Mucosa of rectum (tissue), 2 donors: ENCODE measurements around the gene CHADL.
A peak's percentile ranks its signal among the peaks of the same experiment; 100 is the strongest.

Experiments
- H3K27ac ChIP-seq, 2 donors: one replicate each; pipeline ENCODE4 v1.7.0; 2013; ENCODE audit warnings: inconsistent platforms in 2 of 2, low read depth in 2 of 2, low read length in 2 of 2
- H3K27me3 ChIP-seq, 2 donors: one replicate each; pipeline ENCODE4 v1.7.0; 2013; ENCODE audit warnings: low read length in 2 of 2; ENCODE audit not compliant: control insufficient read depth in 2 of 2, insufficient read depth in 2 of 2
- H3K36me3 ChIP-seq, 2 donors: one replicate each; pipeline ENCODE4 v1.7.0; 2013; ENCODE audit warnings: low read length in 2 of 2; ENCODE audit not compliant: control insufficient read depth in 2 of 2, insufficient read depth in 2 of 2
- H3K4me1 ChIP-seq, 2 donors: one replicate each; pipeline ENCODE4 v1.7.0; 2013; ENCODE audit warnings: low read length in 2 of 2, mild to moderate bottlenecking in 1 of 2; ENCODE audit not compliant: control insufficient read depth in 2 of 2, insufficient read depth in 2 of 2
- H3K4me3 ChIP-seq, 2 donors: one replicate each; pipeline ENCODE4 v1.7.0; 2013; ENCODE audit warnings: low read length in 2 of 2
- H3K9ac ChIP-seq, 2 donors: one replicate each; pipeline ENCODE4 v1.7.0; 2013; ENCODE audit warnings: low read length in 2 of 2, low read depth in 1 of 2, mild to moderate bottlenecking in 1 of 2
- H3K9me3 ChIP-seq, 2 donors: one replicate each; pipeline ENCODE4 v1.7.0; 2013; ENCODE audit warnings: low read length in 2 of 2; ENCODE audit not compliant: control insufficient read depth in 2 of 2
- donor health status: healthy.
- donor health status: Normal muscosa, but diverticular disease.

CHADL gene

DNA sequence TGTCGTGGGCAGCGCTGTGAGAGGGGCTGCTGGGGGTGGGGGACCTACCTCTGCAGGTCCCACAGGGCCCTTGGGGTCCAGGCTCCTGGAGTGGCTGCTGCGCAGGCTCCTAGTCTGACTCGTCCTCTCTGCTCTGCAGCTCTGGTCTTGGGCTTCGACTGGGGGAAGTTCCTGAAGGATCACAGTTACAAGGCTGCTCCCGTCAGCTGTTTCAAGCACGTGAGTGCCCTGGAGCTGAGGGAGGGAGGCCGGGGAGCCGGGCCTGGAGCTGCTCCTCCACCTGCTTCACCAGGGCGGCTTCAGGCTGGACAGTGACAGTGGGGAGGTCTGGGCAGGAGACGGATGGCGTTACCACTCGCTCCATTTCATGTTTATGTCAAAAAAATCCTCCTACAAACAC is 23.7 kb downstream of the CHADL start:
- no peaks in the 10 kb centered on the region for H3K27me3 ChIP-seq
- H3K9ac ChIP-seq: no peak overlapping the region
- no peaks in the 10 kb centered on the region for H3K9me3 ChIP-seq
- H3K4me3 ChIP-seq: no peak overlapping the region
- no peaks in the 10 kb centered on the region for H3K4me1 ChIP-seq
- peak overlapping the region; percentile 43 to 49 for H3K27ac ChIP-seq
- H3K36me3 ChIP-seq: peaks cover 17 to 33% of the 10 kb centered on the region in 2 donors

- H3K27ac ChIP-seq: no peak overlapping the region
- no peaks in the 10 kb centered on the region for H3K27me3 ChIP-seq
- no peaks in the 10 kb centered on the region for H3K9me3 ChIP-seq
- H3K4me1 ChIP-seq: no peaks in the 10 kb centered on the region
- no peak overlapping the region for H3K9ac ChIP-seq
- peaks cover 14 to 28% of the 10 kb centered on the region in 2 donors for H3K36me3 ChIP-seq
- H3K4me3 ChIP-seq: no peak overlapping the region
Observed at GRCh38 chr22:41215926-41216325, 24.8 kb downstream of the CHADL start.

DNA sequence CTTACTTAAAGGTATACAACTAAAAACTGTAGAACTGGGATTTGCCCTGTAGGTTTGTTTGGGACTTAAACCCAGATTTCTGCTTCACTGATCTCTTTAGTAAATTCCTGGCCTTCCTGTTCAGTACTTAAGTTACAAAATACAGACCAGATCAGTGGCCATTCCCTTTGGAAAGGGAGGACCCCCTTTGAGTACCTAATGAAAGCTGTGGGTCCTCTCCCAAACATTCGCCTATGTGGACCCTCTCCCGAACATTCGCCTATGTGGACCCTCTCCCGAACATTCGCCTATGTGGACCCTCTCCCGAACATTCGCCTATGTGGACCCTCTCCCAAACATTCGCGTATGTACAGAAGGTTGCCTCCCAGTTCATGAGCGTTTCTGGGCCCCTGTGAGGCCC is 25.3 kb downstream of the CHADL start:
- Histone ChIP-seq H3K27ac (no peak overlapping the region), H3K27me3 (no peaks in the 10 kb centered on the region), H3K4me3 (no peak overlapping the region), H3K36me3 (peaks cover 15 to 27% of the 10 kb centered on the region in 2 donors), H3K9ac (no peak overlapping the region), H3K4me1 (no peaks in the 10 kb centered on the region), H3K9me3 (no peaks in the 10 kb centered on the region)

DNA sequence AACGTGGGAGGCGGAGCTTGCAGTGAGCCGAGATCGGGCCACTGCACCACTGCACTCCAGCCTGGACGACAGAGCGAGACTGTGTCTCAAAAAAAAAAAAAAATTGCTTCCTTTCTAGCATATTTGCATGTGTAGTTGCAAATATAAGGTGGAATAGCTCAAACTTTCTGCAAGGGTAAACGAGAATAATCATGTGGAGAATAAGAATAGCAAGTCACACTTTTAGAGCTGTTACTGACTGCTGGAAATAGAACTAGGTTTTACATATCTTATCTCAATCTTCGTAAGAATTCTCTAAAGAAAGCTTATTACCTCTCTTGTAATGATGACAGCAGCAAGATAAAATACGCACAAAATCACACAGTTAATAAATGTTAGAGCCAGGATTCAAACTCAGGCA is 34.0 kb downstream of the CHADL start:
- Histone ChIP-seq H3K27ac (no peak overlapping the region), H3K4me3 (no peak overlapping the region), H3K27me3 (no peaks in the 10 kb centered on the region), H3K36me3 (peaks cover 9 to 10% of the 10 kb centered on the region in 2 donors), H3K9me3 (no peaks in the 10 kb centered on the region), H3K9ac (no peak overlapping the region), H3K4me1 (peaks cover 8 to 11% of the 10 kb centered on the region in 2 donors)

- H3K9ac ChIP-seq: peak within 1 kb of the TSS; percentile 75 to 92
- H3K4me1 ChIP-seq: peaks cover 8 to 11% of the 10 kb centered on the region in 2 donors
- H3K36me3 ChIP-seq: peaks cover 3 to 5% of the 10 kb centered on the region in 2 donors
- no peaks in the 10 kb centered on the region for H3K9me3 ChIP-seq
- H3K27ac ChIP-seq: peak within 1 kb of the TSS; percentile 32 to 80
- no peaks in the 10 kb centered on the region for H3K27me3 ChIP-seq
- H3K4me3 ChIP-seq: peak within 1 kb of the TSS; percentile 94 to 99
Observed at GRCh38 chr22:41204992-41205900, 35.5 kb downstream of the CHADL start, which contains the start of gene L3MBTL2. TSS of gene L3MBTL2 (plus strand) at chr22:41205312. CDS start at chr22:41205363, 51 bp downstream.

DNA sequence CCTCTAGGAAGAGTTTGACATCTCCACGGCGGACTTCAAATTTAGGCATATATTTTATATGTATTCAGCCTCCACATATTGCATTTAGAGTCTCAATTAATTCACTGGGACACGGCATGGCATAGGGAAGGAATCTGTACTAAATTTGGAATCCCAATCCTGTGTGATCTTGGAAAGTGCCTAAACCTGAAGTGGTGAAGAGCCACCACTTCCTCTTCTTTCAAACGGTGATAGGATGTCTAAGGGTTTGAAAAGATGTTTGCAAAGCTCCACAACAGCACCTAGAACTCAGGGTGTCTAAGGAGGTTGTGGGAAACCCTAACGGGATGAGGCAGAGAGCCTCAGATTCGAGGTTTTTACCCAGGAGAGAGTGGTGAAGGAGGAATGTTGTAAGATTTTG is 36.7 kb downstream of the CHADL start:
- Histone ChIP-seq H3K27ac (no peak overlapping the region), H3K4me1 (peaks cover 8 to 11% of the 10 kb centered on the region in 2 donors), H3K4me3 (no peak overlapping the region), H3K36me3 (no peaks in the 10 kb centered on the region), H3K9me3 (no peaks in the 10 kb centered on the region), H3K27me3 (no peaks in the 10 kb centered on the region), H3K9ac (no peak overlapping the region)

GRCh38 chr22:41203118-41203517 is 37.6 kb downstream of the CHADL start:
- Histone ChIP-seq H3K9me3 (no peaks in the 10 kb centered on the region), H3K9ac (no peak overlapping the region), H3K4me3 (no peak overlapping the region), H3K27me3 (no peaks in the 10 kb centered on the region), H3K36me3 (no peaks in the 10 kb centered on the region), H3K4me1 (peaks cover 10 to 16% of the 10 kb centered on the region in 2 donors), H3K27ac (no peak overlapping the region)

GRCh38 chr22:41201141-41201540 is 39.6 kb downstream of the CHADL start:
- H3K4me1 ChIP-seq: peaks cover 23 to 25% of the 10 kb centered on the region in 2 donors
- no peaks in the 10 kb centered on the region for H3K36me3 ChIP-seq
- no peaks in the 10 kb centered on the region for H3K9me3 ChIP-seq
- no peaks in the 10 kb centered on the region for H3K27me3 ChIP-seq
- H3K9ac ChIP-seq: no peak overlapping the region
- H3K27ac ChIP-seq: no peak overlapping the region
- no peak overlapping the region for H3K4me3 ChIP-seq

DNA sequence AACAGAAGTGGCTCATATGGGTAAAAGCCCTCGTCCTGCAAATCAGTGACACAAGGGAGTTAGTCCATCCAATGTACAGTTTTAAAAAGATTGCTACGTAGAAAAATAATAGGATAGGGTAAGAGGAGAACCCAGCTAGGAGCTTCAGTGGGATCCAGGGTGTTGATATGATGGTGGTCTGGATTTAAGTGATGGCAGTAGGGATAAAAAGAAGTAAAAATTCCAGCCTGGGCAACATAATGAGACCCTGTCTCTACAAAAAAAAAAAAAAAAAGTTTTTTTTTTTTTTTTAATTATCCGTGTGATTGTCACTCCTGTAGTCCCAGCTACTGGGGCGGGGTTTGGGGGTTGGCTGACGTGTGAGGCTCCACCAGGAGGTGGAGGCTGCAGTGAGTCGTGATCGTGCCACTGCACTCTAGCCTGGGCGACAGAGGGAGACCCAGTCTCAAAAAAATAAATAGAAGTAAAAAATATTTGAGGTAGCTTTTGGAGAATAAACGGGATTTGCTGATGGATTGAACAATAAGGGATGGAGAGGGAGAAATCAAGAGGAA is 42.6 kb downstream of the CHADL start:
- Histone ChIP-seq H3K9me3 (no peaks in the 10 kb centered on the region), H3K36me3 (no peaks in the 10 kb centered on the region), H3K9ac (peak overlapping the region; percentile 56 to 71), H3K4me1 (peaks cover 15 to 16% of the 10 kb centered on the region in 2 donors), H3K27me3 (no peaks in the 10 kb centered on the region), H3K27ac (no peak overlapping the region), H3K4me3 (peak overlapping the region; percentile 83 to 96)
